ENCODE data around the gene TNNT2.

Gene TNNT2

GRCh38 chr1:201401700-201402099 is 24.2 kb upstream of the TNNT2 start:
- no peak for FAIRE-seq

DNA sequence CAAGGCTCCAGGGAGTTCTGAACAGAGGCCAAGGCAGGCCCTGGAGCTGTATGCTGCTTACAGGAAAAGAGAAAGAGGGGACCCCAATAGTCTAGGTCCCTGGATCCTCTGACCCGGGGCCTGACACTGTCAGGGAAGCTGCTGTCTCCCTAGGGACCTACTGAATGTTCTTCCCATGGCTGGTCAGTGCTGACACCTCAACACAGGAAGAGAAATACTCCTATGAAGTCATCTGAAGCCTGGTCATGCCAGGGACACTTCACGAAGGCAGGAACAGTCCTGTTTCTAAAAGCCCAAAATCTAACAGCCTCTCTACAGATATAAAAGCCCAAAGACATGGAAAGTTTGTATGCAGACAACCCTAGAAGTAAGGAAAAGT is 23.4 kb upstream of the TNNT2 start:
- no peak for FAIRE-seq

- no peak for FAIRE-seq
Measured at GRCh38 chr1:201400212-201400851, 22.9 kb upstream of the TNNT2 start.

GRCh38 chr1:201399352-201400126 is 22.1 kb upstream of the TNNT2 start:
- no peak for FAIRE-seq

DNA sequence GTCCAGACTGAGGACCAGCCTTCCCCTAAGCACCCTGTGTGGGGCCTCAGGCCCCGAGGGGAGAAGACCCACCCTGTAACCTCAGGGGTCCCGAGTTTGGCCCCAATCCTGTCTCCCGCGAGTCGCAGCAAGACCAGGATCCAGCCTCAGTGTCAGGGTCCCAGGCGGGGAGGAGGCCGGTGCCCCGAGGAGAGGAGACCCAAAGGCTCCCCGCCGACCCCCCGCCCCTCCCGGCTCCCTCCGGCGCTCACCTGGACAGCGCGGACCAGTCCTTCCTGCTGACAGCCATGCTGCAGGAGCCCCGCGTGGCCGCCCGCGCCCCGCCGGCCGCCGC is 21.5 kb upstream of the TNNT2 start, which contains the start of gene LAD1:
LAD1 (minus strand) TSS at position 307 of the 334 bp plus-strand sequence; CDS start at position 289, 18 bp downstream.
- FAIRE-seq = no peak

- FAIRE-seq = no peak
Measured at GRCh38 chr1:201397675-201398074, 20.2 kb upstream of the TNNT2 start.

DNA sequence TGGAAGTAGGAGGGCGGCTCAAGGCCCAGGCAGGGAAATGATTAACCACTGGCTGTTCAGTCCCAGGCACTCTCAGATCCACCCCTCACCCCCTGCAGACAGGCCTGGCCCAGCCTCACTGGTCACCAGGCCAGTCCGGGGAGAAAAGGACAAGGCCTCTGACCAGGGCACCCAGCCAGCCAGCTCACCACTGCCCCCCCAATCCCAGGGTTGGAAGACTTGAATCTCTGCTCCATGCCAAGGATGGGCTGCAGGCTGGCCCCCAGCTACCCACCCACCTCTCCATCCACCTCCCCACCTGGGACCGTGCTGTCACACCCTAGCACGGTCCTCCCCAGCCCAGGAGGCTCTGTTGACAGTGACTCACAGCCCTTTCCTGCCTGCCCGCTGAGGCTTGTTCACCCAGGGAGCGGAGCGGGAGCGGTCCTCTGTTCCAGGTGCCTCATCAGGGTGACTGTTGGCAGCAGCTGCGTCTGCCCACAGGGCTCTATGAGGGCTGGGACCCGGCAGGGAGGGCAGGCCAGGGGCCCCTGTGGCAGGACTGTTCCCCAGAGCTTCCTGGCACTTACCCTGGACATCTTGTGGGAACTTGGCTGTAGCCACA is 19.5 kb upstream of the TNNT2 start:
- FAIRE-seq = no peak

DNA sequence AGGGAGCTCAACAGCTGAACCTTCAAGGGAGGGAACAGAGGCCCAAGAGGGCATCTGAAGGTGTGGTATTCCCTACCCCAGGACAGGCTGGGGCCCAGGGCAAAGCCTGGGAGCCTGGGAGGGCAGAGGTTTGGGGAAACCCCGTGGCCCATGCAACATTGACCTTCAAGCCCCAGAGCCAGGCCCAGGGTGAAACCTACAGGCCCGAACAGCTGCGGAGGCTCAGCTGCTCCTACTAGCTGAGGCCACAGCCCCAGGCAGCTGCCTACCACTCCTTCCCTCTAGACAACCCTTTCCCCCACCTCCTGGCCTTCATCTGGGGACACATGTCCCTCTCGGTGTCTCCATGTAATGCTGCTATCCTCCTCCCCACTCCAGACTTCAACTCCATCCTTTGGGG is 18.5 kb upstream of the TNNT2 start:
- no peak for FAIRE-seq

DNA sequence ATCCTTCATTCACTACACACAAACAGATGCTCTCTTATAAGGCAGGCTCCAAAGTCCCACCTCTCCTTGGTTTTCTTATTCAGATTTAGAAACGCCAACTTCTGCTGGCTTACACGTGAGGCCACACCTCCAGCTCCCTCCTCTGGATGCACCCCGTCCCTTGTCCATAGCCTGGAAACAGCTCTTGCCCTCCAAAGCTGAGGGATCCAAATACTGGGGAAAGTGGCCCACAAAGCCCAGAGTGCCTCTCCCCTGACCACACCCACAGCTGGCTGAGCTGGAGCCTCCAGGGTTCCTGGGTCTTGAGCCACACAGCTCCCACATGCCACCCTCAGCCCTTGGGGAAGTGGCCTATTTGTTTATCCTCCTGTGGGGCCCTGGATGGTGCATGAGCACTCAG is 17.1 kb upstream of the TNNT2 start:
- no peak for FAIRE-seq

DNA sequence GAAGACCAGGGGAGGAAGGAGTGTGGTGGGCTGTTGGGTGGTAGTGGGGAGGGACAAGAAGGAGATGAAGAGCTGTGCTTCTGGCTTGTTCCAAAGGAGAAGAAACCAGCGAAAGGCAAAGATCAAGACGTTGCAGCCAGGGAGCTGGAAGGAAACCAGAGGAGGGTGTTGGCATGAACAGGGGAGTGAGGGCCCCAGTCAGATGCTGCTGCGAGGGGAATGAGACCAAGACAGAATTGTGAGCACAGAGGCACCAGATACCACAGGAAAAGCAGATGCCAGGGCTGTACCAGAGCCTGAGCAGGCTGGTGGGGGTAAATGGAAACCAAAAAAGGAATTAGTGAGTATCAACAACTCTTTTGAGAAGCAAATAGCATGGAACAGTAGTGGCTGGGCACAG is 15.6 kb upstream of the TNNT2 start:
- FAIRE-seq = no peak

- no peak for FAIRE-seq
Measured at GRCh38 chr1:201391651-201392511, 14.4 kb upstream of the TNNT2 start.

DNA sequence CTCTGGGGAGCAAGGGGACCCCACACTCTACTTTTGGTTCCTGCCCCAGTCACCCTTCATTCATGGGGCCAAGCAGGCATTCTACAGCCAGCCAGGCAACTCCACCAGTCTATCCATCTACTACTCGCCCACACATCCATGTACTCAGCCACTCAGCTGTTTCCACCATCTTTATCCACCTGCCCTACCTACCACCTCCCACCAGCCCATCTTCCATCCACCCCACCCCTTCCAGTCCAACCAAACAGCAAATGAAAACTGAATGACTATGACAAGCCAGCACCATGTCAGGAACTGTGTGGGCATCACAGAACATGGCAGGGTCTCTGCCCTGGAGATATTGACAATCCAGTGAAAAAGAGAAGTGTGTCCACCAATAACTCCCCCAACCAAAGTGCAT is 13.7 kb upstream of the TNNT2 start:
- no peak for FAIRE-seq

DNA sequence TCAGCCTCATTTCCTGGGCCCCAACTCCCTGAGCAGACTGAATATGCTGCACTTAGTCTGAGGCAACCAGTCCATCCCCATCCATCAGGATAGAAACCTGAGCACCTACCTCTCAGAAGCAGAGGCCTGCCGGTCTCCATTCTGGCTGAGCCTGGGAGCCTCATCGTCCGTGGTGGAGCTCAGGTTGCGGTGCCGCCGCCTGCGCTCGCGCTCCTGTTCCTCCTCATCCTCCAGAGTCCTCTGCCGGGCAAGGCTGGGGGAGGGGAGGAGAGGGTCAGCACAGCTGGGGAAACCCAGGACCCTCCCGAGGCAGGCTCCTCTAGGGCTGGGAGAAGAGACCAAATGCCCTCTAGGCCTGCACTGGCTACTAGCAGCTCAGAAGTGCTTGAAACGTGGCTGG is 11.6 kb upstream of the TNNT2 start:
- FAIRE-seq = no peak

- no peak for FAIRE-seq
Measured at GRCh38 chr1:201386208-201386607, 8.7 kb upstream of the TNNT2 start.

- no peak for FAIRE-seq
Measured at GRCh38 chr1:201385299-201385891, 7.9 kb upstream of the TNNT2 start.

- FAIRE-seq = no peak
Measured at GRCh38 chr1:201384406-201384782, 6.9 kb upstream of the TNNT2 start.

DNA sequence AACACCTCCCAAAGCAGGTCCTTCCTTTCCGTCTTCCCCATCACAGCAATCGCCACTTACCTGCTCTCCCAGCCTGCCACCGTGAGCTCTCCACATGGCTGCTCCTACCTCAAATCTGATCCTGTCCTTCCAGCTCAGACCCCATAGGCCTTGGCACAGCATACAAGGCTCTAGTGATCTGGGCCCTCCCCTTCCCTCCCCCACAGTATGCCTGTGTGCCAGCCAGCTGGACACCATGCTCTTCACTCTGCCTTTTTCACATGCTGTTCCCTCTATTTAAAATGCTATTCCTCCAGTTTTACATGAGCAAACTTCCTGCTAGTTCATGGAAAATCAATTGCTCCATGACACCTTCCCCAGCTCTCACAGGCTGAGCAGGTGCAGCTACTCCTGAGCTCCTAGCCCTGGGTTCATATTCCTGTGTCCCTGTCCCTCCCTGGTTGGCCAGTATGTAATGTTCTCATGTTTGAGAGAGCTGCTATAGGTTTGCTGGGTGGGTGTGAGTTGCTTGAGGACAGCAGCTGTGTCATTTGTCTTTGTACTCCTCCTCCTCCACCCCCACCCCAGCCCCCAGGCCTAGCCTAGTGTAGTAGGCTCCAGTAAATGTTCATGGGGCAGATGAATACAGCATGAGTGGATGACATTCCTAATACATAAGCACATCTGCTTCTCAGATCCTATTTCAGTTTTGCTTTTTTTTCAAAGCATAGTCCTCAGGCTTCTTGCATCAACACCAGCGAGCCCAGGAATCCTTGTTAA is 6.3 kb upstream of the TNNT2 start:
- no peak for FAIRE-seq

DNA sequence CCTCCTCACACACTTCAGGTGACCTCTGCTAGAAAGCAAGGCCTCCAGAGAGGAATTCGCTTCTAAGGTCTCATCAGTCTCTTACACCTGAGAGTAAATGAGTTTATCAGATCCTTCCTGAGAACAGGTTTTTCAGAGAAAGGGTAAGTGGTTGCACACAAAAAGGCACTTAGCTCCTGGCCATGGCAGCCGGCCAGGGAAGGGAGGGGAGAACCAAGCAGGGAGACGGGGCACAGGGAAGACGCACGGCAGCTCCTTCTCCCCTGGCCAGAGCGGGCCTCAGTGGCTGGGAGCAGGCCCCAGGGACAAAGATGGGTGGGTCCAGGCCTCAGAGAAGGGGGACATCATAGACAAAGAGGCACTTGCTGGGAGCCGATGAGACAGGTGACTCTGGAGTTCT is 3.6 kb upstream of the TNNT2 start:
- FAIRE-seq = no peak

- FAIRE-seq = no peak
Measured at GRCh38 chr1:201379733-201380242, 2.3 kb upstream of the TNNT2 start.

GRCh38 chr1:201378804-201379203 is 1.3 kb upstream of the TNNT2 start:
- FAIRE-seq = no peak

- no peak for FAIRE-seq
Measured at GRCh38 chr1:201376464-201377374, 761 bp downstream of the TNNT2 start.

All from colon (tissue), 2 donors.